ENCODE measurements around the gene SSBP2. TPM values are rescaled to one million over a fixed set of nuclear protein-coding genes. Genes with fewer than 3 reads are reported as not detected.

Gene SSBP2
- total and polyA plus RNA-seq, 2 donors (not counting 3 experiments of a cell fraction or from before 2014, with no cell fraction given) = 9.6 to 11.5 TPM

GRCh38 chr5:81579262-81579924, 171.5 kb downstream of the SSBP2 start:
- dilution Hi-C loops (cut with MboI; ENCODE audit: extremely low pct_ligation_motif_present, low sequenced_read_pairs) = no loop called here
- Histone ChIP-seq H3K4me3 (replicated peaks in 1 of 3; ENCODE audit: insufficient read depth in 1 of 3, low read depth in 1 of 3, low read length in 3 of 3) (no peak overlapping the region), H3K79me2 (ENCODE audit: control insufficient read depth, insufficient read depth, low read length) (no peaks in the 10 kb centered on the region), H3K4me1 (ENCODE audit: control insufficient read depth, extremely low read depth, insufficient read depth, low read length) (peaks cover 10% of the 10 kb centered on the region), H3K9me1 (replicated peaks; ENCODE audit: control insufficient read depth, extremely low read depth, insufficient read depth, low read length) (no peaks in the 10 kb centered on the region), H3K9ac (replicated peaks; ENCODE audit: extremely low read depth, insufficient read depth, low read length) (no peak overlapping the region), H3K4me2 (ENCODE audit: insufficient read depth, low read length) (peak overlapping the region; percentile 46), H3K36me3 (ENCODE audit: control insufficient read depth in 2 of 2, extremely low read depth in 1 of 2, insufficient read depth in 2 of 2, low read length in 2 of 2) (no peaks in the 10 kb centered on the region), H2AFZ (ENCODE audit: low read depth, low read length) (no peak overlapping the region), H3K27me3 (ENCODE audit: control insufficient read depth in 2 of 2, insufficient read depth in 2 of 2, low read length in 2 of 2) (no peaks in the 10 kb centered on the region), H3K9me3 (replicated peaks; ENCODE audit: control insufficient read depth, insufficient read depth, low read length) (no peaks in the 10 kb centered on the region), H3K27ac (ENCODE audit: insufficient read depth, low read depth, low read length) (no peak overlapping the region), H4K20me1 (replicated peaks; ENCODE audit: control insufficient read depth, extremely low read depth, insufficient read depth, low read length) (no peaks in the 10 kb centered on the region)
- ChIA-PET CTCF (interaction anchor here (0.7 to 1.6 kb wide), 6 partner anchors 9 to 272 kb away, joined by 3 to 5 read pairs (median 4); no protein-coding TSS in a partner anchor), POLR2A (no interaction called here)
- intact Hi-C loops (cut with micrococcal nuclease) = loop anchor here (1.0 kb wide), 1 partner anchor 26 kb away; no protein-coding TSS in a partner anchor
- FAIRE-seq (peak; percentile 75), DNase-seq (ENCODE audit: low read depth, low spot score) (peak; percentile 57)
- TF ChIP-seq MYC (IDR thresholded peaks at IDR 0.05; ENCODE audit: low read depth, low read length) = no peak
- no peak for TF ChIP-seq EZH2 (IDR thresholded peaks at IDR 0.05; ENCODE audit: borderline replicate concordance, low read depth, low read length, severe bottlenecking)
- peak; percentile 85 for TF ChIP-seq GATA2 (IDR thresholded peaks at IDR 0.05; ENCODE audit: insufficient read depth, insufficient read length, low read depth, low read length)
- TF ChIP-seq JUN (IDR thresholded peaks at IDR 0.05; ENCODE audit: borderline replicate concordance, insufficient read depth, insufficient read length, low read depth) = no peak
- BruUV-seq (replicated peaks) = no TSS peak

GRCh38 chr5:81577091-81577490, 173.8 kb downstream of the SSBP2 start:
- FAIRE-seq (no peak), DNase-seq (ENCODE audit: low read depth, low spot score) (no peak)
- Histone ChIP-seq H2AFZ (ENCODE audit: low read depth, low read length) (no peak overlapping the region), H3K4me2 (ENCODE audit: insufficient read depth, low read length) (no peak overlapping the region), H3K79me2 (ENCODE audit: control insufficient read depth, insufficient read depth, low read length) (no peaks in the 10 kb centered on the region), H4K20me1 (replicated peaks; ENCODE audit: control insufficient read depth, extremely low read depth, insufficient read depth, low read length) (no peaks in the 10 kb centered on the region), H3K27me3 (ENCODE audit: control insufficient read depth in 2 of 2, insufficient read depth in 2 of 2, low read length in 2 of 2) (no peaks in the 10 kb centered on the region), H3K27ac (ENCODE audit: insufficient read depth, low read depth, low read length) (no peak overlapping the region), H3K36me3 (ENCODE audit: control insufficient read depth in 2 of 2, extremely low read depth in 1 of 2, insufficient read depth in 2 of 2, low read length in 2 of 2) (no peaks in the 10 kb centered on the region), H3K9me1 (replicated peaks; ENCODE audit: control insufficient read depth, extremely low read depth, insufficient read depth, low read length) (no peaks in the 10 kb centered on the region), H3K4me3 (replicated peaks in 1 of 3; ENCODE audit: insufficient read depth in 1 of 3, low read depth in 1 of 3, low read length in 3 of 3) (no peak overlapping the region), H3K9me3 (replicated peaks; ENCODE audit: control insufficient read depth, insufficient read depth, low read length) (no peaks in the 10 kb centered on the region), H3K9ac (replicated peaks; ENCODE audit: extremely low read depth, insufficient read depth, low read length) (no peak overlapping the region), H3K4me1 (ENCODE audit: control insufficient read depth, extremely low read depth, insufficient read depth, low read length) (peaks cover 10% of the 10 kb centered on the region)
- TF ChIP-seq POLR2A (IDR thresholded peaks at IDR 0.05; ENCODE audit: low read depth, low read length) = no peak
- no peak for TF ChIP-seq EZH2 (IDR thresholded peaks at IDR 0.05; ENCODE audit: borderline replicate concordance, low read depth, low read length, severe bottlenecking)
- TF ChIP-seq, protein P1, sequence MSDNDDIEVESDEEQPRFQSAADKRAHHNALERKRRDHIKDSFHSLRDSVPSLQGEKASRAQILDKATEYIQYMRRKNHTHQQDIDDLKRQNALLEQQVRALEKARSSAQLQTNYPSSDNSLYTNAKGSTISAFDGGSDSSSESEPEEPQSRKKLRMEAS (IDR thresholded peaks at IDR 0.05; ENCODE audit: insufficient read depth, insufficient read length) = no peak
- no peak for TF ChIP-seq MYC (IDR thresholded peaks at IDR 0.05; ENCODE audit: low read depth, low read length)
- TF ChIP-seq JUN (IDR thresholded peaks at IDR 0.05; ENCODE audit: borderline replicate concordance, insufficient read depth, insufficient read length, low read depth) = no peak
- ChIA-PET POLR2A (no interaction called here), CTCF (no interaction called here)
- dilution Hi-C loops (cut with MboI; ENCODE audit: extremely low pct_ligation_motif_present, low sequenced_read_pairs) = no loop called here
- intact Hi-C loops (cut with micrococcal nuclease) = no loop called here
- BruUV-seq (replicated peaks) = no TSS peak
